HG02678 (cell line): ENCODE measurements around the gene LAPTM5.

Experiments
- ATAC-seq: cut with Tn5 transposase; IDR thresholded peaks from one replicate; pipeline ENCODE4 v1.9.1; 2021; ENCODE audit warnings: mild to moderate bottlenecking, moderate library complexity; ENCODE audit not compliant: unreplicated experiment

The LAPTM5 gene

DNA sequence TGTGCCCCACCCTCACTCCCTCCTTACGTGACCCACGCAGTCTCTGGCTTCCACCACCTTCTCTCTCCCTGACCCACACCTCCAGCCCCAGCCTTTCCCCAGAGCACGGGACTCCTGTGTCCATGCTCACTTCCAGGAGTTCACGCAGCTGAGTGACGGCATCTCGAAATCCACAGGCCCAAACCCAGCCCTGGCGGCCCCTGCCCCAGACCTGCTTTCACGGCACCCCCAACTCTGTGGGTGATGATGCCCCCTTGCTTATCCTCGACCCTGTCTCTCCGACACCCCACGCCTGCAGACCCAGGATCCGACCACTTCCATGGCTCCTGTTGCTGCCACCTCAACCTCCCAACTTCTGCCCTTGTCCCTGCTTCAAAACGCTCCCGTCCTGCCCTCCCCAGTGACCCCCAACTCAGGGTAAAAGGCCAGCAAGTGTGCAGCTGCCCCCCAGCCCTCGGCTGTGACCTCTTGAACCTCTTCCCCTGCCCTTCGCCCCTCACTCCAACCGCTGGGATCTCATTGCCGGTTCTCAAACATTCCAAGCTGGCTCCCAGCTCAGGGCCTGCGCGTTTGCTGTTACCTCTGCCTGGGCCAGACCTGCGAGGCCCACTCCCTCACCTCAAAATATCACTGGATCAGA is 30.4 kb upstream of the LAPTM5 start:
- ATAC-seq = no peak

DNA sequence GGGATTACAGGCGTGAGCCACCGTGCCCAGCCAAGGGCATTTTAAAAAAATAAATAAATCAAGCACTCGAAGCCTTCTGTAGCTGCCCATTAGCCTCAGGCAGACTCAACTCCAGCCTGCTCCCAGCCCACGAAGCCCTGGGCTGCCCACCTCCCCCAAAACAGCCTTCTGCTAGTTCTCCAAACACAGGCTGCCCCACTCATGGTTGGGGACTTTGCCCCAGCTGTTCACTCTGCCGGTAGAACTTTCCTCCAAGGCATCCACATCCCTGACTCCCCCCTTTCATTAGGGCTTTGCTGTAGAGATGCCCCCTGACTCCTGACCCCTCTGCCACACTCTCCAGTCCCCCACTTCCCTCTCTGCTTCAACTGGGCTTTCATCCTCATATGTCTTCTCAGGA is 29.7 kb upstream of the LAPTM5 start:
- ATAC-seq = no peak

- ATAC-seq = no peak
Measured at GRCh38 chr1:30786264-30786991, 28.9 kb upstream of the LAPTM5 start.

GRCh38 chr1:30785714-30786113 is 28.1 kb upstream of the LAPTM5 start:
- ATAC-seq = no peak

DNA sequence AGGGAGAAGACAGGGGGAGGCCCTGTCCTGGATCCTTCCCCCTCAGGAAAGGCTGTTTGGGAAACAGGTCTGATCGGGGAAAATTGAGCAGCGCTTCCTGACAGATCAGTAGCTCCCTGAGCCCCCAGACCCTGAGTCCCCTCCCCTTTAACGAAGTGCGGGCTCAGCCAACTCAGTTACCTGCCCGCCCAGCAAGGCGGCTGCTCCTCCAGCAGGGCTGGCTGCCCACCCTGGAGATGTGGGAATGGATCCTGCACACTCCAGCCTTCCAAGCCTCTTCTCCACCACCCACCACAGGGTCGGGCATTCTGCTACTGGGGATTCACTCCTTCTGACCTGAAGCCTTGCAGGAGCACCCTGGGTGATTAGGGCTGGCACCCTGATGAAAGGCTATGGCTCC is 27.6 kb upstream of the LAPTM5 start:
- ATAC-seq = no peak

GRCh38 chr1:30783256-30783915 is 25.8 kb upstream of the LAPTM5 start:
- ATAC-seq = no peak

DNA sequence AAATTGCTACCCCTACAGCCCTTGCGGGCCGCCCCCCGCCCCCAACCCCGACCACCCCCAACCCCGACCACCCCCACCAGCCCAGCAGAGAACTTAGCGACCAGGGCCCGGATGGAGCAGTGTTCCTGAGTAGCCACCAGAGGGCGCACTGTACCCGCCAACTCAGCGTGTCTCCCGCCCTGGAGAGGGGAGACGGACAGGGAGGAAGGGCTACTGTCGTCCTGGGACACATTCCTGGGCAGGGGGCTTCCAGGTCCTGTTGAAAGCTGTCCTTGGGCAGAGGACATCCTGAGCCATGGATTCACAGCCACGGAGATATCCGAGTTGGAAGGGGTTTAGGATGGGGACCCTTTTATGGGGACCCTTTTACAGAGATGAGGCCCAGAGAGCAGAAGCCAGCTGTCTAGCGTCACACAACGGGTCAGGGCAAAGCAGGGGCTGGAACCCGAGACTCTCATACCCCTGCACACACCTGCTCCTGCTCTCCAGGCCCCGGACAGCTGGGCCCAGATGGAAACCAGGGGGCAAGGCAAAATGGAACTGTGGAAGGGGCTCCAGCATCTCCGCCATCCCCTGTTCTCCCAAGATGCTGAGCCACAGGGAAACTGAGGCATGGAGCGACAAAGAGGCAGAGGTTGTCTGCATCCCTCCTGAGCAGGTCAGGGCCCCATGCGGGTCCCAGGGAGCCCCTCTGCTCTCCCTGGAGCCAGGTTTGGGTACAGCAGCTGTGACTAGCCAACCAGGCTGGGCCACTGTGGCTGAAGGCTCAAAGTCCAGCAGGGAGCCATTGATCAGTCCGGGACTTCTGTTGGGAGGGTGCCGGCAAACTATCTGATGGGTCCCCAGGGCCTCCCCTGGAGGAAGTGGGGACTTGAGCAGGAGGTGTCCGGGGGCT is 25.0 kb upstream of the LAPTM5 start:
- peak; percentile 65 for ATAC-seq

DNA sequence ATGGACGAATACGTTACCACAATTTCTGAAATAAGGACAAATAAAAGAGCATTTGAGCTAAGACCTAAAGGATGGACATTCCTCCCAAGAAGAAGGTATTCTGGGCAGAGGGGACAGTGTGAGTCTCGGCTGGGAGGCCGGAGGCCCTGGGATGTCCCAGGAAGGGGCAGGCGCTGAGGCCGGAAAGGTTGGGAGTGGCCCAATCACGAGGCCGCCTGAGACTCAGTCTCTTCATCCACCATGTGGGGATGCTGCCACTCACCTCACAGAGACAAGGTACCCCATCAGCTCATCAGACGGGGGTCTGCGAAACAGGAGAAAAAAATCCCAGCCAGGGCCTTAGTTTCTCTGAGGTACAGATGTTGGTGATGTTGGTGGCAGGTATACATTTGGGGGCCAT is 24.3 kb upstream of the LAPTM5 start:
- ATAC-seq = no peak

DNA sequence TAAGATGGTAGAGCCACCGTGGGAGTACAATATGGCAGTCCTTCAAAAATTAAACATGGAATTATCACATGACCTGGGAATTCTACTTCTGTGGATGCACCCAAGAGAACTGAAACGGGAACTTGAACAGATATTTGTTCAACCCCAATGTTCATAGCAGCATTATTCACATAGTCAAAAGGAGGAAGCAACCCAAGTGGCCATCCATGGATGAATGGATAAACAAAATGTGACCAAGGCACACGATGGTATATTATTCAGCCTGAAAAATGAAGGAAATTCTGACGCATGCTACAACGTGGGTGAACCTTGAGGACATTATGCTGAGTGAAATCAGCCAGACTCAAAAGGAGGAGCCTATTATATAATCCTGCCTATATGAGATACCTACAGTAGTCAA is 22.8 kb upstream of the LAPTM5 start:
- no peak for ATAC-seq

DNA sequence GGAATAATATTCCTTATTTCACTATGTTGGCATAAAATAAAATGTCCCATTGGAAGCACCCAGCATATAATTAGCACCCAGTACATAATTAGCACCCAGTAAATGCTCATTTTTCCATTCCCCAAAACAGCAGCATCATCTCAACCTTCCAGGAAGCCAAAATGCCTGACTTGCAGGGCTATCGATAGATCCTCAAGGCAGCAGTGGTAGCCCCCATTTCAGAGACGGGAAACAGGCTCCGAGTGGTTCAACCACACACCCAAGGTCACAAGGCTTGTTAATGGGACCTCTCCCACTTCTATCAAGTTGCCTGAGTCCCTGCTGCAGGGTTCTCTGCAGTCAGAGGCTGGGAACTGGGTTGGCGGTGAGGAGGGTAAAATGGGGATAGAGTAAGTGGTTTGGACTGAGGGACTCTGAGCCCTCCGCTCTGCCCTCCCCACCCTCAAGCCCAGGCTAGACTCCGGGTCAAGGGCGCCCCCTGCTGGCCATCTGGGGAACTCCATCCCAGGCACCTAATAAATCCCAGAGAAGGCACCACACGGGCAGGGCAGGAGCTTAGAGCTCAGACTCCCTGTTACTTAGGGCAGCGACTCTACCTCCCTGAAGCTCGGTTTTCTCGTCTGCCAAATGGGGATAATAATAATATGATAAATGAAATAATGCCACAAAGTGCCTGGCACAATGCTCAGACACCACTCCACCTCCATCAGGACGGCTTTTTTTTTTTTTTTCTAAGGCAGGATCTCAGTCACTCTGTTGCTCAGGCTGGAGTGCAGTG is 21.9 kb upstream of the LAPTM5 start:
- ATAC-seq = peak; percentile 56

GRCh38 chr1:30778979-30779293 is 21.4 kb upstream of the LAPTM5 start:
- ATAC-seq = no peak

DNA sequence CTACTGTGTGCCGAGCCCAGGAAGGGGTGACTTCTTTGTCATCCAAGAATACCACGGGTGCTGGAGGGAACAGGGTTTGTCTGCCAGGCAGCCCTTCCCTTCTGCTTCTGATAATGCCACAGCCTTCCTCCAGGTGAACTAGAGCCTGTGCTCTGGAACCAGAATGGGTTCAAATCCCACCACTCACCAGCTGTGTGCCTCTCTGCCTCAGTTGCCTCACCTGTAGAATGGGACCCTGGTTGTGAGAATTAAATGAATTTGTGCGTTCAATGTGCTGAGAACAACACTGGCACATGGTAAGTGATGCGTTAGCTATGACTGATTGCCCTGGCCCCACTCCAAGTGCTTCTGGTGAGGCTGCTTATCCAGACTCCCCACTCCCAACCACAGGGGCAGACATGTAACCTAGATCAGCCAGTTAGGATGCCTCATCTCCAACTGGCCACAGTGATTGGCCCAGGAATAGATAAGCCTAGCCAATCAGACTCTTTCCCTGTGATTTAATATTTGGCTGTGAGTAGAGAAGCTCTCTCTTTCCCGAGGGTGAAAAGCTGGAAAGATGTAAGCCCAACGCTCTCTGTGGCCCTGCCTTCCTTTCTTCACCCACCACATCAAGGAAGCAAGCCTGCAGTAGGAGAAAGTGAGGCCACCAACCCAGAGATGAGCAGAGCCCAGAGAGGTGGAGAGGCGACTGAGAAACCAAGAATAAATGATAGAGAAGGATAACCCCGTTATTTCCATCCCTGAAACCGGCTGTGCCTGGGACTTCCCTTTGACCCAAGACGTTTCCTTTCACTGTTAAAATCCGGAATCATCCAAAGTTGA is 20.8 kb upstream of the LAPTM5 start:
- no peak for ATAC-seq

GRCh38 chr1:30777904-30778153 is 20.3 kb upstream of the LAPTM5 start:
- ATAC-seq = no peak

DNA sequence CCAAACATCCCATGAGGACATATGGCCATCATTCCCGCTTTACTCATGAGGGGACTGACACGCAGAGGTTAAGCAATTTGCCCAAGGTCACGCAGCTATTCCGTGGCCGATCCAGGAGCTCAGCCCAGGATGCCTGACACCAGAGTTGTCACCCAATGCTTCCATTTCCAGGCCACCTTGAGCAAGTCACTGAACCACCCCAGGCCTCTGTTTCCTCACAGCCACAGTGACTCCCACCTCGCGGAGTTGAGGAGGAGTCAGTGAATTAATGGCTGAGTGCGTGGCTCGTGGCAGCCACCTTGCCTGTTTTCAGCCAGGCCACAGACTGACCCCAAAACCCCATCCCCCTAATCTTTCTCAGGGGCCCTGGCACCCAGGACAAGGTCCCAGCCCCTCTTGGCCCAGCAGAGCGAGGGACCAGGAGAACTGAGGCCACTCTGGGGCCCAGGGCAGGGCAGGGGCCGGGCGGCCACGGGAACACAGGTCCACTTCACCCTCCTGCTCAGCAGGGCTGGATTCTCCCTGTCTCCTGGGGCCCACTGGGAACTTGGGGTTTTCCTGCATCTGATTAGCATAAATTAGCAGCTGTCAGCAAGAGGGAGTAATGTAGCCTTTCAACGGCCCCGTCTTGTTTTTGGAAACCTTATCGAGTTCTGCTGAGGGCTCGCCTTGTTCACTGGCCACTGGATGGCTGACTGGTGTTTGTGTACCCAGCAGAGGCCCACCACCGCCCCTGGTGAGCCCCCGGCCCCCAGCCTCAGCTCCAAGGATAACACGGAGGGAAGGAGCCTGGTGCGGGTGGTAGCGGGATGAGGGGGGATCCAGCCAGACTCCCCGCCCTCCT is 19.7 kb upstream of the LAPTM5 start:
- no peak for ATAC-seq

- ATAC-seq = no peak
Measured at GRCh38 chr1:30776097-30777059, 18.8 kb upstream of the LAPTM5 start.

GRCh38 chr1:30775433-30775975 is 17.9 kb upstream of the LAPTM5 start:
- no peak for ATAC-seq

DNA sequence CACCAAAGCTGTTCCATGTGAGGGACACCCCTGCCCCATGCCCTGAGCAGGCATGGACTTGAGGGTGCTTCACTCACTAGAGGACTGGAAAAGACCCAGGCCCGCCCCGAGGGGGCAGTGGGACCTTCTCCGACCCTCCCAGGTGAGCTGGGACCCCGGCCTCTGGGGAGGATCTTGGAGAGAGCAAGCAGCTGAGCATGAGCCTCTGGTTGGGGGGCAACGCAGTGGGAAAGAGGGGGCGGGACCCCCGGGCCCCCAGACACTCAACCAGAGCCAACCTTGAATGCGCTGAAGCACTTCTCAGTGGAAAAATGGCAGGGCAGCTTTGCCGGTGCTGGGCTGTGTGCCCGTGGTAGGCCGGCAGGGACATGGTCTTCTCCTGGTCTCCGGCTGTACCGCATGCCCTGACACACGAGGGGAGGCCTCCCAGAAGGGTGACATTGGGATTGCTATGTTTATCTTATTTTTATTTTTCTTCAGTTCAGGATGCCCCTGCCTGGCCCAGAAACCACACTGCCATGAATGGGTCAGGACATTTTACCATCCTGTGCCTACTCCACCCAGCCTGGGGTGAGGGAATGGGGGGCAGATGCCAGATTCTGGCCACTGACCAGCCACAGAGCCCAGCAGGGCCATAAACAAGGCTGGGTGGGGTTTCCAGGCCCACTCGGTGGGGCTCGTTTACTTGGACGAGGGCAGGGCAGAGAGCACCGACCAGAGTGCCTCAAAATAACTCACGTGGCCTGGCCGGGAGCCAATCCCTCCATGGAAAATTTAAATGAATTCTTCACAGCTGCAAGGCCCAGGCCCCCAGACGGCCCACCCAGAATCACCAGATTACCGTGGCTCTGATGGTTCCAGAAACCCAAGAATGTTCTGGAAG is 17.2 kb upstream of the LAPTM5 start:
- no peak for ATAC-seq
